AG08395 (cell line): ENCODE results near the gene ANKRD9.

Source experiments
- DNase-seq: peaks from one replicate; pipeline ENCODE4 v3.0.0; 2012; ENCODE audit warnings: mixed read lengths, low spot score

ANKRD9 gene

GRCh38 chr14:102512793-102513300, 3.3 kb upstream of the ANKRD9 start:
- no peak for DNase-seq

- no peak for DNase-seq
These were observed 2.0 kb upstream of the ANKRD9 start for GRCh38 chr14:102511538-102511937.

- no peak for DNase-seq
These were observed 1.3 kb upstream of the ANKRD9 start for GRCh38 chr14:102510616-102511520.

- peak; percentile 67 for DNase-seq
These were observed 516 bp downstream of the ANKRD9 start for GRCh38 chr14:102508774-102509745.

DNA sequence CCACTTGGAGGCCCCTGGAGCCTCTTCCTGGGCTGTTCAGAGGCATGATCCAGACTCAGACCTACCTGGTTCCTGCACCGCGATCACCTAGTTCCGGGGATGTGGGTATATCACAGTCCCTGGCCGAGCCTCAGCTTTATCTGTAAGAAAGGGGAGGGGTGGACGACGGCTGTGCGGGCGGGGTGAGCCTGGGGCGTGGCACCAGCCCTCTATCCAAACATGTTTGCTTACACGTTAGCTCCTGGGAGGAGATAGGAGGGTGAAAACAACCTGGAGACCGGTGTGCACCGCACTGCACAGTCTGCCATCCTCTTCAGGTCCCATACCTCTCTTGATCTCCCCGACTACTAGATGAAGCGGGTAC, 1.2 kb downstream of the ANKRD9 start:
- no peak for DNase-seq

DNA sequence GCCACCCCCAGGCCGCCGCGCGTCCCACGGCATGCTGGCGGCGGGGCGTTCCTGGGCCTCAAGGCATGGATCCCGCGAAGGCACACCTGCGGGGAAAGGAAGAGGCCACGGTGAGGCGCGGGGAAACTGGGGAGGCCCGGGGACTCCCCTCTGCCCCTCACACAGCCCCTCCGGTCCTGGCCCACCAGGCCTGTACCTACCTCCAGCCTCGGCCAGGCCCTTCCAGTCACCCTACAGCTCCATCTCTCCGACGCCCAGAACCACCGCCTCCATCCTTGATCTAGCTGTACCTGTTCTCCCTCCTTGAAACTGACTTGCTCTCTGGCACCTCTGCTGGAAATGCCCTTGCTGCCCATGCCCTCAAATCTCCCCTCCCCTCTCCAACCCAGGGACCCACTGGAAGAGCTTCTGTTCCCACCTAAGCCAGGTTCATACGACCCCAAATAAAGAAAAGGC, 1.7 kb downstream of the ANKRD9 start:
- DNase-seq, result peak; percentile 7

GRCh38 chr14:102507081-102507856, 2.3 kb downstream of the ANKRD9 start:
- no peak for DNase-seq

- no peak for DNase-seq
These were observed 3.0 kb downstream of the ANKRD9 start for GRCh38 chr14:102506626-102506925.

- DNase-seq, result no peak
These were observed 3.6 kb downstream of the ANKRD9 start for GRCh38 chr14:102505775-102506625.

DNA sequence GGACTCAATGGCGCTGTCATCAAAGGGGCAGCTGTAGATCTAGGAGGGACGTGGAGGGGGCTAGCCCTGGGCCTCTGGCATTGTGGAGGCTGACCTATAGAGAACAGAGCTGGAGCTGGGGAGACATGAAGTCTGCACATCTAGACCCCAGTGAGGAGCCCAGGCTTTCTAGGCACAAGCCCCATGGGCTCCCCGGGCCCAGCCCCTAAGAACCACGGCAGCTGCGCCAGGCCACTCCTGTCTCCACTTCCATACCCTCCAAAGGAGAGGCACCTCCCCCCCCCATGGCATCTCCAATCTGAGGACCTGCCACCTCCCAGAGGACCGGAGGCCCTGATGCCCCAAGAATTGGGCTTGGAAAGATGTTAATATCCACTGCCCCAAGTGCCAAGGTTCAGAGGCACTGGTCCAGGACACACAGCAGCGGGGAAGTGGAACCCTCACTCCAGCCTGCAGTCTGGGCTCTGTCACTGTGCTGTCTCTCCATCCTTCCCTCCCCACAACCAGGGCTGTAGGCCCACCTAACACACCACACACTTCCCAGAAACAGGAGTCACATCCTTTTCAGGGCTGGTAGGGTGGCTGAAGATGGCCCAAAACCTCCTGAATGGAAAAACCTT, 4.5 kb downstream of the ANKRD9 start:
- no peak for DNase-seq

DNA sequence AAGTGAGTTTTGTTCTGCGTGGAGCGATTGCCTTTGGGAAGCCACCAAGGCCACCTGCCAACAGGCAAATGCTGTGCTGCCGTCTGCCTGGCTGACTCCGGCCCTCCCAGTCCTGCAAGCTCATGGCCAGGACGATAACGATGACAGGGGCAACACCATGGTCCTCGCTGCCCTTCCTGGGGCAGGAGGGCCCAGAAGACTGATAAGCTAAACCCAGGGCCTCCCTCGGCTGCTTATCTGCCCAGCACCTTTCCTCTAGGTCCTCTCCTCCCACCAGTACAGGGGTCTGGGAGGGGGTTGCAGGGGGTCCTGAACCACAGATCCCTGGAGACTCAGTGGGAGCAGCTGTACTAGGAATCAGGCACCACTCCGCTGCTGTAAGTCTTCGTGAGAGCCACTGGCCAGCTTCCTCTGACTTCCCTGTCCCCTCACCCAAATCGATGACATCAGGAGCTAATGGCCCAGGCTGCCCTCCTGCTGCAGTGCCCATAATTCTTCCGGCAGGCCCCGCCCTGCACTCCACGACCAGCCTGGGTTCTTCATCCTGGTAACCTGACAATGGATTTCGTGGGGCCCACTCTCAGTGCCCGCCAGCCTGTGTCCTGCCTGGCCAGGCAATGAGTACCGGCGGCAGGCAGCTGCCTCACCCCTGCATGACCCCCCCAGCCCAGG, 5.1 kb downstream of the ANKRD9 start:
- no peak for DNase-seq

GRCh38 chr14:102503641-102504327, 5.8 kb downstream of the ANKRD9 start:
- DNase-seq, result no peak

- DNase-seq, result no peak
These were observed 7.0 kb downstream of the ANKRD9 start for GRCh38 chr14:102502571-102502970.

DNA sequence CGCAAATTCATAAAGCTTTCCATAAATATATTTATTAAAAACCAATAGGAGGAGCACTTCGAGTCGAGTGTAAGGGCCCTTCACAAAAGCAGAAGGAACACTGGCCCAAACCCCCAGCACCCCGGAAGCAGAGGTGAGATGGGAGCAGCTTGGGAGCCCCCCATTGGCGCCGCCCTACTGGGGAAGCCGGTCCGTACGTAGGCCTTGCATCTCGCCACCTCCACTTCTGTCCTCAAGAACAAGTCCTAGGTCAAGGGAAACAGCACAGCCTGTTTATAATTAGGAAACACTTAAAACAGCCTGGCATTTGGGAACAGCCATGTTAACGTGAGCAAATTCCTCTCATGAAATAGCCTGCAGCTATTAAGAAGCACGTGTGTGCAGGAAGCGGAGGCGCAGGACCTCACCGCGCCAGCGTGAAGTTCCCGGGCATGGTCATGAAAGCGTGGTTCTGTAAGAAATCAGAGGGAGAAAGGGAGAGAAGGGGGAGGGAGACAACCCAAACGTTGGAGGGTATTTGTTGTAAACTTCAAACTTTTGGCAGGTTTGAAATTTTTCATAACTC, 7.7 kb downstream of the ANKRD9 start:
- DNase-seq, result no peak

- no peak for DNase-seq
These were observed 8.9 kb downstream of the ANKRD9 start for GRCh38 chr14:102500713-102501112.

- DNase-seq, result peak; percentile 82
These were observed 9.4 kb downstream of the ANKRD9 start for GRCh38 chr14:102500158-102500662.

DNA sequence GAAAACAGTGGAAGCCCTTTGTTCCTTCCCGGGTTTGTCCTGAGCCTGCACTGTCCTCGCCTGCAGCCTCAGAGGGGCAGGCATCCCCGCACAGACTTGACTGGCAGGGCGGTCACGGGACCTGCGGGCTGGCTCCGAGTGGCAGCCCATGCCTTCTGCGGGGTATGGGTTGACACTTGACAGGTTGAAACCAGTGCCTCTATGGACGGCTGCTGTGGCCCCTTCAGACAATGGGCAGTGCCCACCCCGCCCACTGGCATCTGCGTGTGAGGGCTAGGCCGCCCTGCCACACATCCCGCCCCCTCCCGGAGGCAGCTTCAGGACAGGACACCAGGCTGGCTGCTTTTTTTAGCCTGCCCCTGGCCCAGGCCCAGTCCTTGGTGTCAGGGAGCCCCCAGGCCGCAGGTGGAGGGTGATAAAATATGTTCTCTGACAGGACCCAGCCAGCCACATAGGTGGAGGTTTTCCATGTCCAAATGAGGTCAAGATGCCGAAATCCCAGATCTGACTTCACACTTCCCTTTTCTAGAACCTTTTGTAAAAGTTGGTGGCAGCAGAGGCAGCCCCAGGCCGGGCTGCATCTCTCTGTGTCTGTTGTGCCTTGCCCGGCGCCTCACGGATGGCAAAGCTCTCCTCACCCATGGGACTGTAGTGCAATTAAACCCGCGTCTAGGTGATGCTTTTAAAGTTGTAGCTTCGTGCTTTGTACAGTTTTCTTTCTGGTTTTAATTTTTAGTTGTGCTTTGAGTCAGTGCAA, 10.0 kb downstream of the ANKRD9 start:
- DNase-seq, result no peak

GRCh38 chr14:102498678-102499265, 10.8 kb downstream of the ANKRD9 start:
- no peak for DNase-seq
